Neuronal stem cell (in vitro differentiated cells): ENCODE results near the gene CABP7.

Experiments
- DNase-seq: peaks from one replicate; pipeline ENCODE4 v3.0.0-alpha.2; 2013; ENCODE audit warnings: low spot score
- H2AFZ ChIP-seq: one replicate; pipeline ENCODE4 v1.6.1; 2013; ENCODE audit warnings: mild to moderate bottlenecking, low read length, inconsistent platforms
- H2AK5ac ChIP-seq: 2 replicates; pipeline ENCODE4 v1.6.1; 2013; ENCODE audit warnings: low read depth, mild to moderate bottlenecking, inconsistent platforms, low read length, moderate library complexity, mixed read lengths
- H2BK120ac ChIP-seq: 2 replicates; pipeline ENCODE4 v1.6.1; 2013; ENCODE audit warnings: low read depth, mild to moderate bottlenecking, inconsistent platforms, low read length, moderate library complexity, mixed read lengths
- H2BK12ac ChIP-seq: one replicate; pipeline ENCODE4 v1.6.1; 2013; ENCODE audit warnings: low read length, inconsistent platforms
- H2BK15ac ChIP-seq: 2 replicates; pipeline ENCODE4 v1.6.1; 2013; ENCODE audit warnings: mild to moderate bottlenecking, low read length, inconsistent platforms, mixed read lengths
- H2BK5ac ChIP-seq: one replicate; pipeline ENCODE4 v1.6.1; 2013; ENCODE audit warnings: inconsistent platforms, mild to moderate bottlenecking, low read length, moderate library complexity
- H3K14ac ChIP-seq: one replicate; pipeline ENCODE4 v1.6.1; 2013; ENCODE audit warnings: low read length, inconsistent platforms
- H3K18ac ChIP-seq: 2 replicates; pipeline ENCODE4 v1.6.1; 2013; ENCODE audit warnings: low read length, inconsistent platforms
- H3K23ac ChIP-seq: 2 replicates; pipeline ENCODE4 v1.6.1; 2013; ENCODE audit warnings: low read depth, mild to moderate bottlenecking, mixed read lengths, low read length, inconsistent platforms; ENCODE audit not compliant: poor library complexity
- H3K27ac ChIP-seq: replicated peaks from 3 replicates; pipeline ENCODE4 v1.5.1; 2013; ENCODE audit warnings: low read length, inconsistent platforms
- H3K27me3 ChIP-seq, 3 experiments: 2 replicates each; pipeline ENCODE4 v1.6.1; 2013; ENCODE audit warnings: low read length in 3 of 3, mild to moderate bottlenecking in 2 of 3, inconsistent platforms in 1 of 3, low read depth in 1 of 3, mixed read lengths in 1 of 3, moderate library complexity in 1 of 3; ENCODE audit not compliant: control insufficient read depth in 3 of 3, insufficient read depth in 3 of 3
- H3K36me3 ChIP-seq, 2 donors: replicated peaks in 1 of 2; 2 replicates each; pipeline ENCODE4 v1.6.1; 2013; ENCODE audit warnings: low read length in 2 of 2; ENCODE audit not compliant: control insufficient read depth in 2 of 2, insufficient read depth in 2 of 2
- H3K4ac ChIP-seq: 2 replicates; pipeline ENCODE4 v1.6.1; 2013; ENCODE audit warnings: inconsistent platforms, mild to moderate bottlenecking, low read length, moderate library complexity
- H3K4me1 ChIP-seq, 2 donors: 1 replicate in 1 of 2; 2 replicates in 1 of 2; pipeline ENCODE4 v1.6.1; 2013; ENCODE audit warnings: low read length in 2 of 2, low read depth in 1 of 2; ENCODE audit not compliant: control insufficient read depth in 2 of 2, insufficient read depth in 1 of 2
- H3K4me2 ChIP-seq: one replicate; pipeline ENCODE4 v1.6.1; 2013; ENCODE audit warnings: mild to moderate bottlenecking, low read length, inconsistent platforms; ENCODE audit not compliant: insufficient read depth, poor library complexity, severe bottlenecking
- H3K4me3 ChIP-seq, 2 donors: 2 replicates each; pipeline ENCODE4 v1.5.1; 2013; ENCODE audit warnings: low read length in 2 of 2, mild to moderate bottlenecking in 2 of 2, inconsistent platforms in 1 of 2, moderate library complexity in 1 of 2
- H3K79me1 ChIP-seq: one replicate; pipeline ENCODE4 v1.6.1; 2013; ENCODE audit warnings: low read depth, mild to moderate bottlenecking, inconsistent platforms, low read length, moderate library complexity
- H3K9ac ChIP-seq: one replicate; pipeline ENCODE4 v1.6.1; 2013; ENCODE audit warnings: mild to moderate bottlenecking, low read depth, low read length, inconsistent platforms; ENCODE audit not compliant: poor library complexity
- H3K9me3 ChIP-seq, 2 donors: replicated peaks in 1 of 2; 2 replicates each; pipeline versions ENCODE3 to v1.6.1; 2013; ENCODE audit warnings: low read length in 2 of 2, mild to moderate bottlenecking in 2 of 2, inconsistent platforms in 1 of 2, low read depth in 1 of 2, mixed read lengths in 1 of 2, moderate library complexity in 1 of 2; ENCODE audit not compliant: control insufficient read depth in 2 of 2, insufficient read depth in 1 of 2
- H4K8ac ChIP-seq: one replicate; pipeline ENCODE4 v1.6.1; 2013; ENCODE audit warnings: low read depth, mild to moderate bottlenecking, inconsistent platforms, low read length, moderate library complexity
- H4K91ac ChIP-seq: one replicate; pipeline ENCODE4 v1.6.1; 2013; ENCODE audit warnings: low read length, low read depth, mild to moderate bottlenecking, inconsistent platforms; ENCODE audit not compliant: poor library complexity
- WGBS, 2 donors: extraction: QIAGEN DNeasy Blood & Tissue Kit; methylation state at CpG; one replicate each; pipeline ENCODE4 v1.1.7; 2013; ENCODE audit warnings: missing lambda C conversion rate in 2 of 2, mixed read lengths in 1 of 2; ENCODE audit not compliant: insufficient read length in 2 of 2, insufficient replicate concordance in 1 of 2; ENCODE audit errors: extremely low coverage in 2 of 2; 5-methylcytosine and 5-hydroxymethylcytosine counted together

CABP7 gene

DNA sequence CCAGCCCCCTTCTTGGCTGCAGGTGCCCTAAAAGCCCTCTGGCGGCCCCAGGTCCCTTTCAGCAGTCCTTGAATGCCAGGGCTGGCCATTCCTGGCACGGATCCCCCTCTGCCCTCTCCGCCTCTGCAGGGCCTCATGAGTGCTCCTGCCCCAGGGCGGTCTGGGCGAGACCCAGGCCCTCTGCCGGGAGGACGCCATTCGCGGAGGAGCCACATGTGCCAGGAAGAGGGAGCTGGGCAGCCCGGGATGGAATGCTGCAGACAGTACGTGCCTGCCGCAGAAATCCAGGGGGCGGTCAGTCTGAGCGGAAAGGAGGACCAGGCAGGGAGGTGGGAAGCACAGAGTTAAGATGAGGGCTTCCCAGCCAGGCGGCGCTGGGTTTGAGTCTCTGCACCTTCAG, 2.8 kb downstream of the CABP7 start:
- DNase-seq = no peak
- Histone ChIP-seq H4K8ac (no peak overlapping the region), H3K18ac (no peak overlapping the region), H3K14ac (no peak overlapping the region), H3K4me2 (no peak overlapping the region), H3K36me3 (no peaks in the 10 kb centered on the region), H3K79me1 (peaks cover 3% of the 10 kb centered on the region), H2BK15ac (no peak overlapping the region), H3K9ac (no peak overlapping the region), H3K27me3 (peaks cover 18 to 77% (median 42%) of the 10 kb centered on the region in 3 experiments), H2BK5ac (no peak overlapping the region), H3K4me3 (no peak overlapping the region), H2AK5ac (no peak overlapping the region), H3K23ac (peak overlapping the region; percentile 67), H4K91ac (no peak overlapping the region), H3K27ac (no peak overlapping the region), H2AFZ (no peak overlapping the region), H3K4ac (no peak overlapping the region), H2BK120ac (no peak overlapping the region), H3K9me3 (peaks cover 0 to 2% of the 10 kb centered on the region in 2 donors), H2BK12ac (peak overlapping the region; percentile 66), H3K4me1 (peaks cover 0 to 5% of the 10 kb centered on the region in 2 donors)
- no CpG with 5 or more reads among the region's 16 CpGs for WGBS, 2 donors

DNA sequence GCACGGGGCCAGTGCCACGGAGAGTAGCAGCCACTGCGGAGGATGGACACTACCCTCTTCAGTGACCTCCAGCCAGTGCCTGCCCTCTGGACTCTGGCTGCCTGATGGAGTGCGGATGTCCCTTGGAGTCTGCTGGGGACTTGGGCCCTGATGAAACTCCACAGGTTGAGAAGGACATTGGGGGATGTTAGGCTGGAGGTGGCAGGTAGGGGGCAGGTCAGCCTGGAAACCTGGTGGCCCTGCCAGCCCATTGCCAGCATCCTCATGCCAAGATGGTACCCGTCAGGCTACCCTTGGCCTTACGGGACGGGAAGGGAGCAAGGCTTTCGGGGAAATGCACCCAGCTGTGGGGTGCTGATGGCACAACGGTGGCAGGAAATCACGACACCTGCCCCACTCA, 4.0 kb downstream of the CABP7 start:
- Histone ChIP-seq H3K23ac (peak overlapping the region; percentile 6), H3K27ac (no peak overlapping the region), H4K8ac (no peak overlapping the region), H3K9ac (no peak overlapping the region), H2AK5ac (peak overlapping the region; percentile 31), H3K14ac (no peak overlapping the region), H3K36me3 (no peaks in the 10 kb centered on the region), H2BK120ac (no peak overlapping the region), H2AFZ (no peak overlapping the region), H2BK5ac (no peak overlapping the region), H3K4ac (no peak overlapping the region), H3K9me3 (peaks cover 0 to 2% of the 10 kb centered on the region in 2 donors), H3K79me1 (peaks cover 3% of the 10 kb centered on the region), H2BK12ac (no peak overlapping the region), H3K27me3 (peaks cover 18 to 65% (median 33%) of the 10 kb centered on the region in 3 experiments), H3K18ac (peak overlapping the region; percentile 64), H3K4me3 (no peak overlapping the region), H3K4me1 (peaks cover 0 to 5% of the 10 kb centered on the region in 2 donors), H4K91ac (no peak overlapping the region), H2BK15ac (no peak overlapping the region), H3K4me2 (no peak overlapping the region)
- DNase-seq = no peak
- WGBS, 2 donors = no CpG with 5 or more reads among the region's 10 CpGs

DNA sequence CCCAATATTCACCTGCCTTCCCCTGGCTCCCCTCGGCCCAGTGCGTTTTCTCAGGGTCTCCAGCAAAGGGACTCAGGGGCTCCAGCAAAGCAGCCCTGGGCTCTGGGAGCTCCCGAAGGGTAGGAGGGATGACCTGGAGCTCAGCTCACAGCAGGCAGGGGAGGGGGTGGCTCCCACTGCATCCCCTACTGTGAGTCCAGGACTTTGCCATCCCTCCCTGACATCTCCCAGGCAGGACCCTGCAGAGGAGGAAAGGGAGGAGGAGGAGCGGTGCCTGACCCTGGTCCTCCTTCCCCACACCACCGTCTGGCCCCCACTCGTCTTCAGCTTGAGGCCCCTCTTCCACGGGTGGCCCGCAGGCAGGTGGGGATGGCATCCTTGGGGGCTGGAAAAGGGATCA, 5.0 kb downstream of the CABP7 start:
- no peak for DNase-seq
- H3K4me2 ChIP-seq = no peak overlapping the region
- no peaks in the 10 kb centered on the region for H3K9me3 ChIP-seq
- H3K4me1 ChIP-seq = peaks cover 0 to 5% of the 10 kb centered on the region in 2 donors
- H2BK5ac ChIP-seq = no peak overlapping the region
- H3K4me3 ChIP-seq = no peak overlapping the region
- H2BK15ac ChIP-seq = peak overlapping the region; percentile 5
- H3K79me1 ChIP-seq = peaks cover 3% of the 10 kb centered on the region
- H3K27ac ChIP-seq = no peak overlapping the region
- no peak overlapping the region for H2BK120ac ChIP-seq
- H2BK12ac ChIP-seq = no peak overlapping the region
- H4K91ac ChIP-seq = no peak overlapping the region
- H3K23ac ChIP-seq = peak overlapping the region; percentile 2
- no peak overlapping the region for H3K14ac ChIP-seq
- no peak overlapping the region for H3K4ac ChIP-seq
- H3K18ac ChIP-seq = peak overlapping the region; percentile 1
- no CpG with 5 or more reads among the region's 8 CpGs for WGBS, 2 donors
- H3K27me3 ChIP-seq = peaks cover 12 to 56% (median 23%) of the 10 kb centered on the region in 3 experiments
- no peak overlapping the region for H3K9ac ChIP-seq
- no peaks in the 10 kb centered on the region for H3K36me3 ChIP-seq
- H2AK5ac ChIP-seq = no peak overlapping the region
- no peak overlapping the region for H4K8ac ChIP-seq
- H2AFZ ChIP-seq = no peak overlapping the region

DNA sequence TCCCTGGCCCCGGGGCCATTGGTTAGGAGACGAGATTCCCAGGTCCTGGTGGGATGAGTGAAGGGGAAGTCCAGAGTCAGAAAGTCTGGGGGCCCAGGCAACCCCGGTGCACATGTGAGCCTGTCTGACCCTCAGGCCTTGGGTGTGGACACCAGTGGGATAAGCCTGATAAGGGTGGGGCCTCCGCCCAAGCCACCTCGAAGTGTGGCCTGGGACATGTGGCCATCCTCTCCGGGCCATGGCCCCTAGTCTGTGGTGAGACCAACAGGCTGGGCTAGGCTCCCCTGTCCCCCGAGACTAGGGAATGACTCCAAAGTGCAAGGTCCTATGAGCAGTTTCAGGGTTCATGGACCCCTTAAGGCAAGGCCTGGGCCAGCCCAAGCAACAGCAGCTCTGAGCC, 6.3 kb downstream of the CABP7 start:
- no peak overlapping the region for H3K4me2 ChIP-seq
- H4K8ac ChIP-seq = no peak overlapping the region
- no peaks in the 10 kb centered on the region for H3K9me3 ChIP-seq
- peak overlapping the region; percentile 68 for H2AK5ac ChIP-seq
- H3K18ac ChIP-seq = no peak overlapping the region
- no CpG with 5 or more reads among the region's 7 CpGs for WGBS, 2 donors
- DNase-seq = no peak
- peak overlapping the region; percentile 63 for H3K23ac ChIP-seq
- H3K14ac ChIP-seq = no peak overlapping the region
- peaks cover 4 to 48% (median 10%) of the 10 kb centered on the region in 3 experiments for H3K27me3 ChIP-seq
- H3K4me1 ChIP-seq = peaks cover 0 to 4% of the 10 kb centered on the region in 2 donors
- no peak overlapping the region for H2BK15ac ChIP-seq
- peak overlapping the region; percentile 30 for H2BK12ac ChIP-seq
- H2BK5ac ChIP-seq = peak overlapping the region; percentile 71
- no peak overlapping the region for H3K27ac ChIP-seq
- H3K9ac ChIP-seq = no peak overlapping the region
- H3K79me1 ChIP-seq = peaks cover 3% of the 10 kb centered on the region
- peak overlapping the region; percentile 24 for H4K91ac ChIP-seq
- no peak overlapping the region for H2BK120ac ChIP-seq
- no peak overlapping the region for H3K4me3 ChIP-seq
- peak overlapping the region; percentile 23 for H3K4ac ChIP-seq
- no peaks in the 10 kb centered on the region for H3K36me3 ChIP-seq
- H2AFZ ChIP-seq = no peak overlapping the region
